ENCODE measurements around the gene PKMYT1. TPM values are rescaled to one million over a fixed set of nuclear protein-coding genes. Genes with fewer than 3 reads are reported as not detected.
A peak's percentile ranks its signal among the peaks of the same experiment; 100 is the strongest.

The PKMYT1 gene
- total and polyA plus RNA-seq, 9 of the 15 experiments (the other 6 are each of a cell fraction or from before 2014, with no cell fraction given): 8.7 to 201 (median 37.8) TPM

DNA sequence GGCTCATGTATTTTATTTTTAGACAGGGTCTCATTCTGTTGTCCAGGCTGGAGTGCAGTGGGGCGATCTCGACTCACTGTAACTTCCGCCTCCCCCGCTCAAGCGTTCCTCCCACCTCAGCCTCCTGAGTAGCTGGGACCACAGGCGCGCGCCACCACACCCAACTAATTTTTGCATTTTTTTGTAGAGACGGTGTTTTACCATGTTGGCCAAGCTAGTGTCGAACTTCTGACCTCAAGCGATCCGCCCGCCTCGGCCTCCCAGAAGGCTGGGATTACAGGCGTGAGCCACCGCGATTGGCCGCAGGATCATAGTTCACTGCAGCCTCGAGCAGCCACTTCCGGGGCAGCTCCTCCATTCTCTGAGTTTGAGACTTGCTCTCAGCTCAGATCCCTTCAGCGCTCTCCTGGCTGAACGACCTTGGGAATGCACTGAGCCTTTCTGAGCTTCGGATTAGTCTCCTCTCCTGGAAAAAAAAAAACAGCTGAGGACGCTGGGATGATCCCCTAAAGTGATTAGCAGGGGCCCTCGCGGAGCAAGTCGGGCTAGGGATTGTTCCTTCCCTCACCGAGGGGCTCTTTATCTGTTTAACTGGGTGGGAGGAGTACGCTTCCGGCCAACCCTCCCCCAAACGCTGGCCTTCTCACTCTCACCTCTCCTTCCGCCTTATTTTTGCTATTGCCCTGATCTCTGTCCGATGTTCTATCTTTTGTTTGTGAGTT lies 1.1 kb upstream of the PKMYT1 start (continued):
- TF ChIP-seq NFATC3 (IDR thresholded peaks at IDR 0.05) (no peak), CHD4 (IDR thresholded peaks at IDR 0.05; ENCODE audit: insufficient read depth, insufficient replicate concordance, low read depth, low read length, poor library complexity, severe bottlenecking) (peak; percentile 25), ZNF707 (CRISPR knock-in tag; conservative IDR thresholded peaks at IDR 0.05) (no peak), CBFA2T2 (conservative IDR thresholded peaks at IDR 0.05) (no peak), ZNF124 (CRISPR knock-in tag; IDR thresholded peaks at IDR 0.05) (no peak), JUNB (CRISPR knock-in tag; conservative IDR thresholded peaks at IDR 0.05) (no peak), HCFC1 (IDR thresholded peaks at IDR 0.05; ENCODE audit: low read depth, low read length) (no peak), ZNF668 (CRISPR knock-in tag; IDR thresholded peaks at IDR 0.05) (no peak), DACH1 (IDR thresholded peaks at IDR 0.05; ENCODE audit: partially characterized antibody) (peak; percentile 47), ETV5 (CRISPR knock-in tag; IDR thresholded peaks at IDR 0.05; ENCODE audit: low read depth) (peak; percentile 91), ZBTB1 (CRISPR knock-in tag; IDR thresholded peaks at IDR 0.05; ENCODE audit: borderline replicate concordance, low read depth) (no peak), WHSC1 (IDR thresholded peaks at IDR 0.05; ENCODE audit: low read length) (no peak), TCFL5 (CRISPR knock-in tag; conservative IDR thresholded peaks at IDR 0.05) (no peak), RFX5 (IDR thresholded peaks at IDR 0.05; ENCODE audit: low read depth, low read length) (no peak), MBD2 (IDR thresholded peaks at IDR 0.05; ENCODE audit: borderline replicate concordance, low read depth) (no peak), ZBTB7A (IDR thresholded peaks at IDR 0.05; ENCODE audit: borderline replicate concordance, control insufficient read depth, low read depth, low read length) (peak; percentile 68), RBBP5 (IDR thresholded peaks at IDR 0.05; ENCODE audit: borderline replicate concordance, insufficient read depth, low read length, poor library complexity, severe bottlenecking) (peak; percentile 62), ETS2 (tag; IDR thresholded peaks at IDR 0.05; ENCODE audit: borderline replicate concordance, poor library complexity, severe bottlenecking) (no peak)
- TF ChIP-seq, protein P1, sequence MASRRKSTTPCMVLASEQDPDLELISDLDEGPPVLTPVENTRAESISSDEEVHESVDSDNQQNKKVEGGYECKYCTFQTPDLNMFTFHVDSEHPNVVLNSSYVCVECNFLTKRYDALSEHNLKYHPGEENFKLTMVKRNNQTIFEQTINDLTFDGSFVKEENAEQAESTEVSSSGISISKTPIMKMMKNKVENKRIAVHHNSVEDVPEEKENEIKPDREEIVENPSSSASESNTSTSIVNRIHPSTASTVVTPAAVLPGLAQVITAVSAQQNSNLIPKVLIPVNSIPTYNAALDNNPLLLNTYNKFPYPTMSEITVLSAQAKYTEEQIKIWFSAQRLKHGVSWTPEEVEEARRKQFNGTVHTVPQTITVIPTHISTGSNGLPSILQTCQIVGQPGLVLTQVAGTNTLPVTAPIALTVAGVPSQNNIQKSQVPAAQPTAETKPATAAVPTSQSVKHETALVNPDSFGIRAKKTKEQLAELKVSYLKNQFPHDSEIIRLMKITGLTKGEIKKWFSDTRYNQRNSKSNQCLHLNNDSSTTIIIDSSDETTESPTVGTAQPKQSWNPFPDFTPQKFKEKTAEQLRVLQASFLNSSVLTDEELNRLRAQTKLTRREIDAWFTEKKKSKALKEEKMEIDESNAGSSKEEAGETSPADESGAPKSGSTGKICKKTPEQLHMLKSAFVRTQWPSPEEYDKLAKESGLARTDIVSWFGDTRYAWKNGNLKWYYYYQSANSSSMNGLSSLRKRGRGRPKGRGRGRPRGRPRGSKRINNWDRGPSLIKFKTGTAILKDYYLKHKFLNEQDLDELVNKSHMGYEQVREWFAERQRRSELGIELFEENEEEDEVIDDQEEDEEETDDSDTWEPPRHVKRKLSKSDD (conservative IDR thresholded peaks at IDR 0.05; ENCODE audit: low read length): no peak
- TF ChIP-seq, protein P2, sequence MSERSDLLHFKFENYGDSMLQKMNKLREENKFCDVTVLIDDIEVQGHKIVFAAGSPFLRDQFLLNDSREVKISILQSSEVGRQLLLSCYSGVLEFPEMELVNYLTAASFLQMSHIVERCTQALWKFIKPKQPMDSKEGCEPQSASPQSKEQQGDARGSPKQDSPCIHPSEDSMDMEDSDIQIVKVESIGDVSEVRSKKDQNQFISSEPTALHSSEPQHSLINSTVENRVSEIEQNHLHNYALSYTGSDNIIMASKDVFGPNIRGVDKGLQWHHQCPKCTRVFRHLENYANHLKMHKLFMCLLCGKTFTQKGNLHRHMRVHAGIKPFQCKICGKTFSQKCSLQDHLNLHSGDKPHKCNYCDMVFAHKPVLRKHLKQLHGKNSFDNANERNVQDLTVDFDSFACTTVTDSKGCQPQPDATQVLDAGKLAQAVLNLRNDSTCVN (CRISPR knock-in tag; IDR thresholded peaks at IDR 0.05): no peak
- TF ChIP-seq, protein P3, sequence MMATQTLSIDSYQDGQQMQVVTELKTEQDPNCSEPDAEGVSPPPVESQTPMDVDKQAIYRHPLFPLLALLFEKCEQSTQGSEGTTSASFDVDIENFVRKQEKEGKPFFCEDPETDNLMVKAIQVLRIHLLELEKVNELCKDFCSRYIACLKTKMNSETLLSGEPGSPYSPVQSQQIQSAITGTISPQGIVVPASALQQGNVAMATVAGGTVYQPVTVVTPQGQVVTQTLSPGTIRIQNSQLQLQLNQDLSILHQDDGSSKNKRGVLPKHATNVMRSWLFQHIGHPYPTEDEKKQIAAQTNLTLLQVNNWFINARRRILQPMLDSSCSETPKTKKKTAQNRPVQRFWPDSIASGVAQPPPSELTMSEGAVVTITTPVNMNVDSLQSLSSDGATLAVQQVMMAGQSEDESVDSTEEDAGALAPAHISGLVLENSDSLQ (IDR thresholded peaks at IDR 0.05): no peak; the same call in none of the 2 replicates
